ENCODE measurements around the gene TIPARP. TPM values are rescaled to one million over a fixed set of nuclear protein-coding genes. Genes with fewer than 3 reads are reported as not detected.

The TIPARP gene
- total and polyA plus RNA-seq, 4 donors = 4.4 to 13.6 (median 8.8) TPM

DNA sequence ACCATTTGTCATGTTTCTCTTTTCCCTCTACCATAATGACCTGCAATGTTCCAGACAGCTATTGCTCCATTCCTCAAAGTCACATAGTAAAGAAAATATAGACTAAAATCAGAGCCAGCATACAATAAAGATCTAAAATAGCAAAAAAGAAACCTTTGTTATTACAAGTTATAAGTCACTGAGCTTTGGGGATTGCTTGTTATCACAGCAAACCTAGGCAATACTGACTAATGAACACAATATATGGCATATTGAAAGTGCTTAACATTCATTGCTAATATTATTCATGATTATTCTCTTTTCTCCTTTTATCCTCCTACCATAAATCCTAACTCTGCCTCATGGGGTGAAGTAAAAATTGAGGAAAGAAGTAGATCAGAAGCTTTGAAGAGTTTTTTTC is 27.4 kb upstream of the TIPARP start:
- no peaks in the 10 kb centered on the region for H3K4me1 ChIP-seq (ENCODE audit: control insufficient read depth in 4 of 4, insufficient read depth in 4 of 4, low read length in 3 of 4)
- H3K27ac ChIP-seq (ENCODE audit: low read depth in 1 of 2, low read length in 2 of 2) = no peak overlapping the region
- TF ChIP-seq, protein P1, sequence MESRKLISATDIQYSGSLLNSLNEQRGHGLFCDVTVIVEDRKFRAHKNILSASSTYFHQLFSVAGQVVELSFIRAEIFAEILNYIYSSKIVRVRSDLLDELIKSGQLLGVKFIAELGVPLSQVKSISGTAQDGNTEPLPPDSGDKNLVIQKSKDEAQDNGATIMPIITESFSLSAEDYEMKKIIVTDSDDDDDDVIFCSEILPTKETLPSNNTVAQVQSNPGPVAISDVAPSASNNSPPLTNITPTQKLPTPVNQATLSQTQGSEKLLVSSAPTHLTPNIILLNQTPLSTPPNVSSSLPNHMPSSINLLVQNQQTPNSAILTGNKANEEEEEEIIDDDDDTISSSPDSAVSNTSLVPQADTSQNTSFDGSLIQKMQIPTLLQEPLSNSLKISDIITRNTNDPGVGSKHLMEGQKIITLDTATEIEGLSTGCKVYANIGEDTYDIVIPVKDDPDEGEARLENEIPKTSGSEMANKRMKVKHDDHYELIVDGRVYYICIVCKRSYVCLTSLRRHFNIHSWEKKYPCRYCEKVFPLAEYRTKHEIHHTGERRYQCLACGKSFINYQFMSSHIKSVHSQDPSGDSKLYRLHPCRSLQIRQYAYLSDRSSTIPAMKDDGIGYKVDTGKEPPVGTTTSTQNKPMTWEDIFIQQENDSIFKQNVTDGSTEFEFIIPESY (IDR thresholded peaks at IDR 0.05) = no peak
- no peak for TF ChIP-seq CTCF (IDR thresholded peaks at IDR 0.05; ENCODE audit: low read depth, low read length, missing input control)
- no peak for TF ChIP-seq EGR1 (IDR thresholded peaks at IDR 0.05; ENCODE audit: low read depth in 2 of 2)
- no peak for TF ChIP-seq JUND (IDR thresholded peaks at IDR 0.05)
- no peak for TF ChIP-seq HNF4G (IDR thresholded peaks at IDR 0.05)
- no peak for TF ChIP-seq FOXA2 (IDR thresholded peaks at IDR 0.05)
- no peak overlapping the region for H3K9ac ChIP-seq (ENCODE audit: low read depth in 1 of 2, low read length in 2 of 2)
- no peak for DNase-seq (ENCODE audit: low spot score)
- no peaks in the 10 kb centered on the region for H3K27me3 ChIP-seq (ENCODE audit: control insufficient read depth in 4 of 4, insufficient read depth in 4 of 4, low read length in 3 of 4)
- H3K36me3 ChIP-seq (ENCODE audit: control insufficient read depth in 4 of 4, insufficient read depth in 3 of 4, low read depth in 1 of 4, low read length in 3 of 4) = no peaks in the 10 kb centered on the region
- H3K9me3 ChIP-seq (ENCODE audit: control insufficient read depth in 4 of 4, low read length in 3 of 4) = no peaks in the 10 kb centered on the region
- no peak overlapping the region for H3K4me3 ChIP-seq (ENCODE audit: low read depth in 1 of 3, low read length in 3 of 3)

GRCh38 chr3:156648086-156648485 is 26.3 kb upstream of the TIPARP start:
- H3K27me3 ChIP-seq (ENCODE audit: control insufficient read depth in 4 of 4, insufficient read depth in 4 of 4, low read length in 3 of 4) = no peaks in the 10 kb centered on the region
- DNase-seq (ENCODE audit: low spot score) = no peak
- 86% methylated on average over 3 of the region's 3 CpGs for WGBS
- H3K4me1 ChIP-seq (ENCODE audit: control insufficient read depth in 4 of 4, insufficient read depth in 4 of 4, low read length in 3 of 4) = no peaks in the 10 kb centered on the region
- no peak for TF ChIP-seq YY1 (IDR thresholded peaks at IDR 0.05)
- no peak for TF ChIP-seq CTCF (IDR thresholded peaks at IDR 0.05; ENCODE audit: low read depth, low read length, missing input control)
- TF ChIP-seq NR2F2 (IDR thresholded peaks at IDR 0.05) = no peak
- TF ChIP-seq, protein P2, sequence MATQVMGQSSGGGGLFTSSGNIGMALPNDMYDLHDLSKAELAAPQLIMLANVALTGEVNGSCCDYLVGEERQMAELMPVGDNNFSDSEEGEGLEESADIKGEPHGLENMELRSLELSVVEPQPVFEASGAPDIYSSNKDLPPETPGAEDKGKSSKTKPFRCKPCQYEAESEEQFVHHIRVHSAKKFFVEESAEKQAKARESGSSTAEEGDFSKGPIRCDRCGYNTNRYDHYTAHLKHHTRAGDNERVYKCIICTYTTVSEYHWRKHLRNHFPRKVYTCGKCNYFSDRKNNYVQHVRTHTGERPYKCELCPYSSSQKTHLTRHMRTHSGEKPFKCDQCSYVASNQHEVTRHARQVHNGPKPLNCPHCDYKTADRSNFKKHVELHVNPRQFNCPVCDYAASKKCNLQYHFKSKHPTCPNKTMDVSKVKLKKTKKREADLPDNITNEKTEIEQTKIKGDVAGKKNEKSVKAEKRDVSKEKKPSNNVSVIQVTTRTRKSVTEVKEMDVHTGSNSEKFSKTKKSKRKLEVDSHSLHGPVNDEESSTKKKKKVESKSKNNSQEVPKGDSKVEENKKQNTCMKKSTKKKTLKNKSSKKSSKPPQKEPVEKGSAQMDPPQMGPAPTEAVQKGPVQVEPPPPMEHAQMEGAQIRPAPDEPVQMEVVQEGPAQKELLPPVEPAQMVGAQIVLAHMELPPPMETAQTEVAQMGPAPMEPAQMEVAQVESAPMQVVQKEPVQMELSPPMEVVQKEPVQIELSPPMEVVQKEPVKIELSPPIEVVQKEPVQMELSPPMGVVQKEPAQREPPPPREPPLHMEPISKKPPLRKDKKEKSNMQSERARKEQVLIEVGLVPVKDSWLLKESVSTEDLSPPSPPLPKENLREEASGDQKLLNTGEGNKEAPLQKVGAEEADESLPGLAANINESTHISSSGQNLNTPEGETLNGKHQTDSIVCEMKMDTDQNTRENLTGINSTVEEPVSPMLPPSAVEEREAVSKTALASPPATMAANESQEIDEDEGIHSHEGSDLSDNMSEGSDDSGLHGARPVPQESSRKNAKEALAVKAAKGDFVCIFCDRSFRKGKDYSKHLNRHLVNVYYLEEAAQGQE (IDR thresholded peaks at IDR 0.05) = no peak
- no peak for TF ChIP-seq SP1 (IDR thresholded peaks at IDR 0.05)
- TF ChIP-seq HNF4A (conservative IDR thresholded peaks at IDR 0.05) = no peak
- no peak for TF ChIP-seq RXRA (IDR thresholded peaks at IDR 0.05)
- TF ChIP-seq FOXA1 (IDR thresholded peaks at IDR 0.05) = no peak
- TF ChIP-seq GABPA (IDR thresholded peaks at IDR 0.05 in 1 of 2, conservative IDR thresholded peaks at IDR 0.05 in 1 of 2) = no peak
- TF ChIP-seq, protein P3, sequence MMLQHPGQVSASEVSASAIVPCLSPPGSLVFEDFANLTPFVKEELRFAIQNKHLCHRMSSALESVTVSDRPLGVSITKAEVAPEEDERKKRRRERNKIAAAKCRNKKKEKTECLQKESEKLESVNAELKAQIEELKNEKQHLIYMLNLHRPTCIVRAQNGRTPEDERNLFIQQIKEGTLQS (IDR thresholded peaks at IDR 0.05) = no peak
- no peak for TF ChIP-seq TAF1 (conservative IDR thresholded peaks at IDR 0.05)
- no peak for TF ChIP-seq RAD21 (IDR thresholded peaks at IDR 0.05)
- TF ChIP-seq, protein P4, sequence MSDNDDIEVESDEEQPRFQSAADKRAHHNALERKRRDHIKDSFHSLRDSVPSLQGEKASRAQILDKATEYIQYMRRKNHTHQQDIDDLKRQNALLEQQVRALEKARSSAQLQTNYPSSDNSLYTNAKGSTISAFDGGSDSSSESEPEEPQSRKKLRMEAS (IDR thresholded peaks at IDR 0.05) = no peak
- TF ChIP-seq, protein P1 (IDR thresholded peaks at IDR 0.05) = no peak
- no peak for TF ChIP-seq HNF4G (IDR thresholded peaks at IDR 0.05)
- no peak for TF ChIP-seq FOXA2 (IDR thresholded peaks at IDR 0.05)
- TF ChIP-seq JUND (IDR thresholded peaks at IDR 0.05) = no peak
- no peak for TF ChIP-seq EGR1 (IDR thresholded peaks at IDR 0.05; ENCODE audit: low read depth in 2 of 2)
- no peaks in the 10 kb centered on the region for H3K9me3 ChIP-seq (ENCODE audit: control insufficient read depth in 4 of 4, low read length in 3 of 4)
- H3K27ac ChIP-seq (ENCODE audit: low read depth in 1 of 2, low read length in 2 of 2) = no peak overlapping the region
- no peak overlapping the region for H3K4me3 ChIP-seq (ENCODE audit: low read depth in 1 of 3, low read length in 3 of 3)
- H3K36me3 ChIP-seq (ENCODE audit: control insufficient read depth in 4 of 4, insufficient read depth in 3 of 4, low read depth in 1 of 4, low read length in 3 of 4) = no peaks in the 10 kb centered on the region
- no peak overlapping the region for H3K9ac ChIP-seq (ENCODE audit: low read depth in 1 of 2, low read length in 2 of 2)
